Left ventricle myocardium inferior (tissue), 1 donor: ENCODE data around the gene PARD3. TPM values are rescaled to one million over a fixed set of nuclear protein-coding genes. Genes with fewer than 3 reads are reported as not detected.

Experiments
- DNase-seq: peaks from one replicate; pipeline ENCODE4 v3.0.0-alpha.2; 2020
- H3K27ac ChIP-seq: fragments of 200-600 bp; replicated peaks from 2 replicates; pipeline ENCODE4 v1.8.0; 2021
- H3K27me3 ChIP-seq: fragments of 200-600 bp; 2 replicates; pipeline ENCODE4 v1.8.0; 2021; ENCODE audit warnings: low read depth
- H3K36me3 ChIP-seq: fragments of 200-600 bp; 2 replicates; pipeline ENCODE4 v1.8.0; 2021
- H3K4me1 ChIP-seq: fragments of 200-600 bp; 2 replicates; pipeline ENCODE4 v1.8.0; 2021
- H3K4me3 ChIP-seq: fragments of 200-600 bp; 2 replicates; pipeline ENCODE4 v1.8.0; 2021; ENCODE audit warnings: mild to moderate bottlenecking, moderate library complexity
- H3K9me3 ChIP-seq: fragments of 200-600 bp; replicated peaks from 2 replicates; pipeline ENCODE4 v1.8.0; 2021
- intact Hi-C: fragments of 100-400 bp; cut with micrococcal nuclease; formaldehyde crosslinking; loops from one replicate; pipeline ENCODE4 v1.11.0; 2022
- total RNA-seq: library from RNA; stranded (reverse); fragmentation: NEBNext Ultra II Directional; extraction: Animal tissue kit (Norgen Biotek cat#: 25700); gene quantifications from one replicate; pipeline ENCODE4 v1.2.1, GENCODE V29; 2021
- TF ChIP-seq, protein P1 (sequence below): fragments of 200-600 bp; IDR thresholded peaks from 2 replicates; pipeline ENCODE4 v1.8.0; 2021; ENCODE audit warnings: antibody characterized with exemption, mild to moderate bottlenecking, borderline replicate concordance
- donor health status: DM: no; HTN: yes; CAD: no; lungs with severe emphysema.

Gene PARD3
- total RNA-seq, 1 donor from 2014 or later, result 29.6 TPM

DNA sequence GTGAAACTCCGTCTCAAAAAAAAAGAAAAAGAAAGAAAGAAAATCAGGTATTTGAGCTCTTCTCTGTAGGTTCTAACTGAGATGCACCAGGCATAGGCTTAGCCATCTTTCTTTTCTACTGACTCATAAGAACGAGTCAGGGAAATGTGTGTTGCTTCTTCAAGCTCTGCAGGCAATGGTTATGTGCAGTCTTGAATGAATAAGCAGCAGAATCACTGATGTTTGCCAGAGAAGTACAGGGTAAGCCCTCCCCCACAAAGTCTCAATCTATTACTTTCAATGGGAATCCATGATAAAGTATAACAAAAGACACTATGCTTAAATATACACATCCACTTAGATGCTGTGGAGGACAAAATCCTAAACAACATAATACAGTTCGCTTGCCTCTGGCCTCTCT lies 239.2 kb downstream of the PARD3 start:
- no peaks in the 10 kb centered on the region for H3K36me3 ChIP-seq
- H3K9me3 ChIP-seq, result no peaks in the 10 kb centered on the region
- H3K4me3 ChIP-seq, result no peak overlapping the region
- intact Hi-C loops, result no loop called here
- no peak for DNase-seq
- H3K27ac ChIP-seq, result no peak overlapping the region
- peaks cover 42% of the 10 kb centered on the region for H3K4me1 ChIP-seq
- H3K27me3 ChIP-seq, result no peaks in the 10 kb centered on the region
- TF ChIP-seq, protein P1, sequence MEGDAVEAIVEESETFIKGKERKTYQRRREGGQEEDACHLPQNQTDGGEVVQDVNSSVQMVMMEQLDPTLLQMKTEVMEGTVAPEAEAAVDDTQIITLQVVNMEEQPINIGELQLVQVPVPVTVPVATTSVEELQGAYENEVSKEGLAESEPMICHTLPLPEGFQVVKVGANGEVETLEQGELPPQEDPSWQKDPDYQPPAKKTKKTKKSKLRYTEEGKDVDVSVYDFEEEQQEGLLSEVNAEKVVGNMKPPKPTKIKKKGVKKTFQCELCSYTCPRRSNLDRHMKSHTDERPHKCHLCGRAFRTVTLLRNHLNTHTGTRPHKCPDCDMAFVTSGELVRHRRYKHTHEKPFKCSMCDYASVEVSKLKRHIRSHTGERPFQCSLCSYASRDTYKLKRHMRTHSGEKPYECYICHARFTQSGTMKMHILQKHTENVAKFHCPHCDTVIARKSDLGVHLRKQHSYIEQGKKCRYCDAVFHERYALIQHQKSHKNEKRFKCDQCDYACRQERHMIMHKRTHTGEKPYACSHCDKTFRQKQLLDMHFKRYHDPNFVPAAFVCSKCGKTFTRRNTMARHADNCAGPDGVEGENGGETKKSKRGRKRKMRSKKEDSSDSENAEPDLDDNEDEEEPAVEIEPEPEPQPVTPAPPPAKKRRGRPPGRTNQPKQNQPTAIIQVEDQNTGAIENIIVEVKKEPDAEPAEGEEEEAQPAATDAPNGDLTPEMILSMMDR, result no peak

DNA sequence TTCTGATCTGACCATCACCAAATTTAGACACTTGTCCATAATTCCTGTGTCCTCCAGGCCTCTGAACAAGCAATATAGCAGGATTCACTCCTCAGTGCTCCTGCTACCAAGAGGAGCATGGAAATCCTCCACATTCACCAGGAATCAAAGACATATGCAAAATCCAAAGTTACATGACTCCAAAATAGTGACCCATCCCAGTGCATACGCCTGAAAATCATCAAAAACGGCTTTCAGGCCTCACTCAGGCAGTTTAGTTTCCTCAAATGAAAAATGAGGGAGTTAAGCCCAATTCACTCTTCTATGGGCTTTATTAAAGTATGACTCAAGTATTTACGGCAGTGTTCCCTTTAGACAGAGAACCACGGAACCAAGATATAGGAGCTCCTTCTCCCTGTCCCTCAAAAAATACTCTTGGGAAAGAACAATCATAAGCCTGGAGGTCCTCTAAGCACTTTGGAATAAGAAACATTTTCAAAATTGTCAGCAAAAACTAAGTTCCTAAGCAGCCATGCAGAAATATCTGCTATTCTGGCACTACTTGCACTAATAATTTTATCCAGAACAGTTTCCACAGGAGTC lies 240.7 kb downstream of the PARD3 start:
- no peak for DNase-seq
- TF ChIP-seq, protein P1, result no peak
- no peak overlapping the region for H3K4me3 ChIP-seq
- intact Hi-C loops, result no loop called here
- H3K9me3 ChIP-seq, result no peaks in the 10 kb centered on the region
- H3K27me3 ChIP-seq, result no peaks in the 10 kb centered on the region
- H3K36me3 ChIP-seq, result no peaks in the 10 kb centered on the region
- peaks cover 32% of the 10 kb centered on the region for H3K4me1 ChIP-seq
- H3K27ac ChIP-seq, result peak overlapping the region; percentile 4

DNA sequence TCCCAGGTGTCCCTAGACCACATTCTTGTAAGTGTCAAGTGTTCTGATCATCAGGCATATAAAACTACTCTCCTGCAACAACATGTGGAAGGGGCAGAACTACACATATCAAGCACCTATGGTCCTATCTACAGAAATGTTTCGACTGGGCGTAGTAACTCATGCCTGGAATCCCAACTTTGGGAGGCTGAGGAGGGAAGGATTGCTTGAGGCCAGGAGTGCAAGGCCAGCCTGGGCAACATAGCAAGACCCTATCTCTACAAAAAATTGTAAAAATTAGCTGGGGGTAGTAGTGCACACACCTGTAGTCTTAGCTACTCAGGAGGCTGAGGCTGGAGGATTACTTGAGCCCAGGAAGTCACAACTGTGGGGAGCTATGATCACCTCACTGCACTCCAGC lies 244.2 kb downstream of the PARD3 start:
- Histone ChIP-seq H3K4me3 (no peak overlapping the region), H3K9me3 (no peaks in the 10 kb centered on the region), H3K27ac (no peak overlapping the region), H3K4me1 (peaks cover 33% of the 10 kb centered on the region), H3K27me3 (no peaks in the 10 kb centered on the region), H3K36me3 (no peaks in the 10 kb centered on the region)
- intact Hi-C loops, result no loop called here
- TF ChIP-seq, protein P1, result no peak
- no peak for DNase-seq

DNA sequence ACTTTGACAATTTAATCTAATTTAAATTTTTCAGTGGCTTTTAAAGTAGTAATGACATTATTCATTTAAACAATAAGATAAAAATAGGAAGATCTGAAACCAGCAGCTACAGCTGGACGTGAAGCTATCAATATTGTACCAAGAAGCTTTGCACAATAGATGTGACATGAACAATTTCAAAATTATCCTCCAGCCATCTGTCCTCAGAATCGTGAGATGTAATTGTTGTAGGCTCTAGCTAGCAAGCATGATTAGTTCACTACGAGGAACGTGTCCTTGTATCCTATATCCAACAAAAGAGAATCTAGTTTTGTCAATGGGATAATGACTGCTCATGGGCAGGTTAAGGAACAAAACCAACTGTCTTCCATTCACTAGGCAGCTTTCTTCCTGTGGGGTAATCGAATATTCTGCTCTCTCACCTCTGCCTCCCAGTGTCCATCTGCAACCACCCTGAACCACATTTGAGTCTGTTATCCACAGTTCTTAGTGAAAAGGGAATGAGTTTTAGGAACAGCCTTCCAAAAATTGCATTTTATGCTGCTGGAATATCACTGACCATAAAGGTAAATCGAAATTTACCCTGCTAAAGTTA lies 247.3 kb downstream of the PARD3 start:
- Histone ChIP-seq H3K36me3 (no peaks in the 10 kb centered on the region), H3K4me1 (peaks cover 19% of the 10 kb centered on the region), H3K27me3 (no peaks in the 10 kb centered on the region), H3K9me3 (no peaks in the 10 kb centered on the region), H3K4me3 (no peak overlapping the region), H3K27ac (no peak overlapping the region)
- no peak for DNase-seq
- TF ChIP-seq, protein P1, result no peak
- intact Hi-C loops, result no loop called here

DNA sequence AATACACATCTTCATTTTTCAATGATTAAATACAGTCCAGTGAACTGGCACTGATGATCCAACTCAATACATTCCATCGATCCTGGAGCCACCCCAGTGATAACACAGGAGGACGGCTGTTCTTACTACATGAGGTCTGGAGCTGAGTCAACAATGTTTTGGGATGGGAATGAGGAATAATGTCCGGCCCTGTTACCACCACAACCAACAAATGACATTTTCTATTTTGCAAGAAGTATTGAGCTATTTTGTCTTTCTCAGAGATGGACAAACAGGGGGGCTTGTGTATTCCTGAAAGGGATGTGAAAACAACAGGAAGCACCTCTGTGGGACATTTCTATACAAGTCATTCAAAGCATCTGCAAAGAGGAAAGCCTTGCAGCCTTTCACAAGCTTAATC lies 249.2 kb downstream of the PARD3 start:
- DNase-seq, result no peak
- Histone ChIP-seq H3K4me1 (peaks cover 19% of the 10 kb centered on the region), H3K4me3 (no peak overlapping the region), H3K9me3 (no peaks in the 10 kb centered on the region), H3K27ac (no peak overlapping the region), H3K27me3 (no peaks in the 10 kb centered on the region), H3K36me3 (no peaks in the 10 kb centered on the region)
- TF ChIP-seq, protein P1, result no peak
- intact Hi-C loops, result no loop called here
